Osteoblast (primary cell): ENCODE data around the gene SSR1. TPM values are rescaled to one million over a fixed set of nuclear protein-coding genes. Genes with fewer than 3 reads are reported as not detected.

Experiments used
- DNase-seq: peaks from one replicate; pipeline ENCODE4 v3.0.0; 2011; ENCODE audit warnings: low spot score, mixed read lengths; ENCODE audit not compliant: insufficient read length; ENCODE audit errors: missing footprints
- H2AFZ ChIP-seq: 2 replicates; pipeline ENCODE4 v1.6.0; 2011; ENCODE audit warnings: mild to moderate bottlenecking, low read length
- H3K27ac ChIP-seq: 2 replicates; pipeline ENCODE4 v1.5.1; 2011; ENCODE audit warnings: mild to moderate bottlenecking, low read depth, low read length, moderate library complexity
- H3K27me3 ChIP-seq: 2 replicates; pipeline ENCODE4 v1.6.0; 2012; ENCODE audit warnings: mild to moderate bottlenecking, control low read depth, inconsistent platforms, low read length, moderate library complexity; ENCODE audit not compliant: insufficient read depth
- H3K36me3 ChIP-seq: 2 replicates; pipeline ENCODE4 v1.5.1; 2011; ENCODE audit warnings: mild to moderate bottlenecking, low read length, control low read depth, moderate library complexity; ENCODE audit not compliant: insufficient read depth
- H3K4me1 ChIP-seq: 2 replicates; pipeline ENCODE4 v1.5.1; 2011; ENCODE audit warnings: mild to moderate bottlenecking, low read length, control low read depth, moderate library complexity; ENCODE audit not compliant: insufficient read depth
- H3K4me2 ChIP-seq: 2 replicates; pipeline ENCODE4 v1.6.0; 2011; ENCODE audit warnings: mild to moderate bottlenecking, low read length; ENCODE audit not compliant: insufficient read depth
- H3K4me3 ChIP-seq: fragments of 200-600 bp; sonication (generic); 3 replicates; pipeline ENCODE4 v1.5.1; 2012; ENCODE audit warnings: mild to moderate bottlenecking, low read length, inconsistent platforms; ENCODE audit not compliant: insufficient read depth
- H3K79me2 ChIP-seq: 2 replicates; pipeline ENCODE4 v1.6.0; 2012; ENCODE audit warnings: mild to moderate bottlenecking, low read length, control low read depth, inconsistent platforms; ENCODE audit not compliant: insufficient read depth
- H3K9me3 ChIP-seq: 2 replicates; pipeline ENCODE4 v1.5.1; 2011; ENCODE audit warnings: low read depth, low read length, control low read depth
- H4K20me1 ChIP-seq: 2 replicates; pipeline ENCODE4 v1.6.0; 2012; ENCODE audit warnings: mild to moderate bottlenecking, low read length, control low read depth; ENCODE audit not compliant: insufficient read depth
- CTCF ChIP-seq: IDR thresholded peaks from 2 replicates; pipeline ENCODE4 v1.5.1; 2011; ENCODE audit warnings: mild to moderate bottlenecking, low read depth, low read length, moderate library complexity; ENCODE audit errors: extremely low read depth
- total RNA-seq: library from RNA; depleted of rRNA; stranded (reverse); fragments of >200 nt; gene quantifications from 2 replicates; pipeline ENCODE4 v1.2.3, GENCODE V29; 2012

The SSR1 gene
- total RNA-seq, 1 donor = 89.4 TPM

DNA sequence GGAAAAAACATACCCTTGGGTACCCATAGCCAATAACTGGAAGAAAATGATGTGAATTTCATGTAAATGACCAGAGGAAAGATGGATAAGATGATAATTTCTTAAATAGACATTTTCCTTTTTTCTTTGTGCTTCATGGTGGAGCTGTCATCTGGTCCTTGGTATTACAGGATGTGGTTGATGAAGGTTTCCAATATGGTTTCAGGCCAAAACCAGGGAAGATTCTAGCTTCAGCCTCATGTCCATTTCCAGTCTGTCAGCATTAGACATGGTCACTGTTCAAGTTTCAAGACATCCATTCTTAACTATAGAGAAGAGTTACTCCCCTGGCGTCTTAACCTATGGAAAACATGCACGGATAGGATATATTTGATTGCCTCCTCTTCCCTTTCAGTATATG lies 63.6 kb downstream of the SSR1 start:
- no peak for DNase-seq
- H3K36me3 ChIP-seq = peaks cover 50% of the 10 kb centered on the region

DNA sequence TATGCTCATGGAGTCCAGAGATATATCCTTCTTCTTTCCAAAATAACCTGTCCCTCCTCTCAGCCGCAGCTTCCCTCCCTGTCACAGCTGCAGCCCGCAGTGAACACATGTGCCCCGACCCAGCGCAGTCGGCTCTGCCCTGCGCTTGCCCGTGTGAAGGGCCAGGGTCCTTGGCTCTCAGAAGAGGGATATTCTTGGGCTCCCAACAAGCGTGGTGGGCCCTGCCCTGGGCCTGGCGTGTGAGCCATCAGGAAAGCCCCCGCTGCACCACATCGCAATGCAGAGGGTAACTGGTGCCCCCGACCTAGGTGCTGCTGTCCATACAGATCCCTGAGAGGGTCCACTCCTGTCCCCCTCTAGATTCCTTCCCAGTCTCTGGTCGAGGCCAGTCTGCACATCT lies 65.2 kb downstream of the SSR1 start:
- H3K36me3 ChIP-seq = peaks cover 50% of the 10 kb centered on the region

More for the DNA sequence above, 63.6 kb downstream of the SSR1 start:
- no peaks in the 10 kb centered on the region for H3K9me3 ChIP-seq
- no peak overlapping the region for H3K27ac ChIP-seq
- no peak overlapping the region for H3K4me3 ChIP-seq
- TF ChIP-seq CTCF = no peak
- H4K20me1 ChIP-seq = peaks cover 14% of the 10 kb centered on the region
- H3K27me3 ChIP-seq = no peaks in the 10 kb centered on the region
- H2AFZ ChIP-seq = no peak overlapping the region
- peaks cover 8% of the 10 kb centered on the region for H3K79me2 ChIP-seq
- no peak overlapping the region for H3K4me2 ChIP-seq
- no peaks in the 10 kb centered on the region for H3K4me1 ChIP-seq

DNA sequence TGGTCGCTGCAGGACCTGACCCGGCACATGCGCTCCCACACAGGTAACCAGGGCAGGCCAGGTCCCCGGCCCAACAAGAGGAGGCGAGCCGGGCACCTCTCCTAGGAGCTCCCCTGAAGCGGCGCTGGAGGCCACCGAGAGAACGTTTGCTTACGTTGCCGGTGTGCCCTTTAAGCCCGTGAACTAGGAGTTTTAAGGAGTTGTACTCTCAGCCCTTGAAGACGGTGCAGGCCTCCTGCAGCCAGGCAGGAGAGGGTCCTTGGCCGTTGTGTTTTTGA lies 65.9 kb downstream of the SSR1 start:
- TF ChIP-seq CTCF = no peak
- no peak for DNase-seq
- peaks cover 15% of the 10 kb centered on the region for H3K4me1 ChIP-seq
- no peaks in the 10 kb centered on the region for H3K27me3 ChIP-seq
- peaks cover 46% of the 10 kb centered on the region for H3K36me3 ChIP-seq
- H3K79me2 ChIP-seq = peaks cover 10% of the 10 kb centered on the region
- H3K27ac ChIP-seq = no peak overlapping the region
- H3K4me2 ChIP-seq = no peak overlapping the region
- peaks cover 14% of the 10 kb centered on the region for H4K20me1 ChIP-seq
- H3K9me3 ChIP-seq = no peaks in the 10 kb centered on the region
- no peak overlapping the region for H2AFZ ChIP-seq
- H3K4me3 ChIP-seq = no peak overlapping the region

More for the DNA sequence above, 65.2 kb downstream of the SSR1 start:
- H3K27ac ChIP-seq = no peak overlapping the region
- H3K4me2 ChIP-seq = no peak overlapping the region
- no peak for TF ChIP-seq CTCF
- H3K4me1 ChIP-seq = peaks cover 8% of the 10 kb centered on the region
- H3K79me2 ChIP-seq = peaks cover 8% of the 10 kb centered on the region
- no peak overlapping the region for H2AFZ ChIP-seq
- DNase-seq = no peak
- no peaks in the 10 kb centered on the region for H3K9me3 ChIP-seq
- H3K4me3 ChIP-seq = no peak overlapping the region
- no peaks in the 10 kb centered on the region for H3K27me3 ChIP-seq
- H4K20me1 ChIP-seq = peaks cover 14% of the 10 kb centered on the region

- H2AFZ ChIP-seq = no peak overlapping the region
- H3K27ac ChIP-seq = no peak overlapping the region
- H3K9me3 ChIP-seq = no peaks in the 10 kb centered on the region
- H3K4me1 ChIP-seq = peaks cover 20% of the 10 kb centered on the region
- H3K27me3 ChIP-seq = no peaks in the 10 kb centered on the region
- DNase-seq = no peak
- H3K79me2 ChIP-seq = peaks cover 11% of the 10 kb centered on the region
- no peak overlapping the region for H3K4me2 ChIP-seq
- H4K20me1 ChIP-seq = peaks cover 14% of the 10 kb centered on the region
- no peak for TF ChIP-seq CTCF
- no peak overlapping the region for H3K4me3 ChIP-seq
- H3K36me3 ChIP-seq = peaks cover 41% of the 10 kb centered on the region
Observed at GRCh38 chr6:7246401-7247178, 66.4 kb downstream of the SSR1 start.
